ENCODE data around the gene TMEM184C. TPM values are rescaled to one million over a fixed set of nuclear protein-coding genes. Genes with fewer than 3 reads are reported as not detected.
A peak's percentile ranks its signal among the peaks of the same experiment; 100 is the strongest.

TMEM184C gene
- total and polyA plus RNA-seq, 2 experiments from 2014 or later: 15.1 to 42.2 TPM

DNA sequence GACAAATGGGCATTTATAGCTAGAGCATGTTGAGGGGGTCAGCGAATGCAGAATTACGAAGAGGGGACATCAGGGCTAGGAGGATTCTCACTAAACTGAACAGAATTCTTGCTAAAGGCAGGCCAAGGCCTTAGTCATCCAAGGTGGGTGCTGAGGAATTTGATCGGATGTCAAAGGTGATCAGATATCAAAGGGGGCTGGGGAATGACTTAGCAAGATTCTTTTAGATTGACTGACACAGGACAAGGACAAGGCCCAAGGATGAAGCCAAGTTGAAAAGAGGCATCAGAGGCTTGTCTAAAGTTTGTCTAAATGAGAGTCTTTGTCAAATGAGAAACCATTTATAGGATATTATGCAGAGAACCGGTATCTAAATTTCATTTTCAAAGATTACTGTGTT is 9.7 kb downstream of the TMEM184C start (continued):
- TF ChIP-seq, protein P1, sequence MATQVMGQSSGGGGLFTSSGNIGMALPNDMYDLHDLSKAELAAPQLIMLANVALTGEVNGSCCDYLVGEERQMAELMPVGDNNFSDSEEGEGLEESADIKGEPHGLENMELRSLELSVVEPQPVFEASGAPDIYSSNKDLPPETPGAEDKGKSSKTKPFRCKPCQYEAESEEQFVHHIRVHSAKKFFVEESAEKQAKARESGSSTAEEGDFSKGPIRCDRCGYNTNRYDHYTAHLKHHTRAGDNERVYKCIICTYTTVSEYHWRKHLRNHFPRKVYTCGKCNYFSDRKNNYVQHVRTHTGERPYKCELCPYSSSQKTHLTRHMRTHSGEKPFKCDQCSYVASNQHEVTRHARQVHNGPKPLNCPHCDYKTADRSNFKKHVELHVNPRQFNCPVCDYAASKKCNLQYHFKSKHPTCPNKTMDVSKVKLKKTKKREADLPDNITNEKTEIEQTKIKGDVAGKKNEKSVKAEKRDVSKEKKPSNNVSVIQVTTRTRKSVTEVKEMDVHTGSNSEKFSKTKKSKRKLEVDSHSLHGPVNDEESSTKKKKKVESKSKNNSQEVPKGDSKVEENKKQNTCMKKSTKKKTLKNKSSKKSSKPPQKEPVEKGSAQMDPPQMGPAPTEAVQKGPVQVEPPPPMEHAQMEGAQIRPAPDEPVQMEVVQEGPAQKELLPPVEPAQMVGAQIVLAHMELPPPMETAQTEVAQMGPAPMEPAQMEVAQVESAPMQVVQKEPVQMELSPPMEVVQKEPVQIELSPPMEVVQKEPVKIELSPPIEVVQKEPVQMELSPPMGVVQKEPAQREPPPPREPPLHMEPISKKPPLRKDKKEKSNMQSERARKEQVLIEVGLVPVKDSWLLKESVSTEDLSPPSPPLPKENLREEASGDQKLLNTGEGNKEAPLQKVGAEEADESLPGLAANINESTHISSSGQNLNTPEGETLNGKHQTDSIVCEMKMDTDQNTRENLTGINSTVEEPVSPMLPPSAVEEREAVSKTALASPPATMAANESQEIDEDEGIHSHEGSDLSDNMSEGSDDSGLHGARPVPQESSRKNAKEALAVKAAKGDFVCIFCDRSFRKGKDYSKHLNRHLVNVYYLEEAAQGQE (IDR thresholded peaks at IDR 0.05; ENCODE audit: unreplicated experiment): no peak
- TF ChIP-seq CREB1 (CRISPR knock-in tag; IDR thresholded peaks at IDR 0.05; ENCODE audit: low read depth) (no peak), NANOG (IDR thresholded peaks at IDR 0.05; ENCODE audit: borderline replicate concordance) (no peak)

DNA sequence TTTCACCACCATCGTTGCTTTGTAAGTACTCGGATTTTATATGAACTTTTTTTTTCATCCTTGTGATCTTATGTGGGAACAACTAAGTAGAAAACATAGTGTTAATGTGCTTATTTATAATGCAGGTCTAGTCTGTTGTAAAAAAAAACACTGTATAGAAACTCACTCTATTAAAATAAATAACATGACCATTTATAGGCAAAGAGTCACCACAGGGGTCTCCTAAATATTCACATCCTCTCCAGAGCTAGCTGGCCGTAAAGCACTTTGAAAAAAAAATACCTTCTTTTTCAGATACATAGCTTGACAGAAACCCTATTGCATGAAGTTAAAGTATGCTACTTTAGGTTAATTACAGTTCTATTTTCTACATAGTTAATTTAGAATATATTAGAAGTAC is 11.2 kb downstream of the TMEM184C start:
- Mint-ChIP-seq H3K9me3 (no peaks in the 10 kb centered on the region), H3K27ac (peak overlapping the region; percentile 85), H3K27me3 (ENCODE audit: insufficient read depth, low read depth, poor library complexity) (no peaks in the 10 kb centered on the region), H3K4me3 (peak overlapping the region; percentile 29; the same call in 2 of the 3 replicates), H3K36me3 (ENCODE audit: low read depth) (peaks cover 64% of the 10 kb centered on the region), H3K4me1 (peaks cover 39% of the 10 kb centered on the region)
- no peaks in the 10 kb centered on the region for H3F3A ChIP-seq (replicated peaks; ENCODE audit: low read depth)
- TF ChIP-seq CREB1 (CRISPR knock-in tag; IDR thresholded peaks at IDR 0.05; ENCODE audit: low read depth): no peak
- TF ChIP-seq, protein P2, sequence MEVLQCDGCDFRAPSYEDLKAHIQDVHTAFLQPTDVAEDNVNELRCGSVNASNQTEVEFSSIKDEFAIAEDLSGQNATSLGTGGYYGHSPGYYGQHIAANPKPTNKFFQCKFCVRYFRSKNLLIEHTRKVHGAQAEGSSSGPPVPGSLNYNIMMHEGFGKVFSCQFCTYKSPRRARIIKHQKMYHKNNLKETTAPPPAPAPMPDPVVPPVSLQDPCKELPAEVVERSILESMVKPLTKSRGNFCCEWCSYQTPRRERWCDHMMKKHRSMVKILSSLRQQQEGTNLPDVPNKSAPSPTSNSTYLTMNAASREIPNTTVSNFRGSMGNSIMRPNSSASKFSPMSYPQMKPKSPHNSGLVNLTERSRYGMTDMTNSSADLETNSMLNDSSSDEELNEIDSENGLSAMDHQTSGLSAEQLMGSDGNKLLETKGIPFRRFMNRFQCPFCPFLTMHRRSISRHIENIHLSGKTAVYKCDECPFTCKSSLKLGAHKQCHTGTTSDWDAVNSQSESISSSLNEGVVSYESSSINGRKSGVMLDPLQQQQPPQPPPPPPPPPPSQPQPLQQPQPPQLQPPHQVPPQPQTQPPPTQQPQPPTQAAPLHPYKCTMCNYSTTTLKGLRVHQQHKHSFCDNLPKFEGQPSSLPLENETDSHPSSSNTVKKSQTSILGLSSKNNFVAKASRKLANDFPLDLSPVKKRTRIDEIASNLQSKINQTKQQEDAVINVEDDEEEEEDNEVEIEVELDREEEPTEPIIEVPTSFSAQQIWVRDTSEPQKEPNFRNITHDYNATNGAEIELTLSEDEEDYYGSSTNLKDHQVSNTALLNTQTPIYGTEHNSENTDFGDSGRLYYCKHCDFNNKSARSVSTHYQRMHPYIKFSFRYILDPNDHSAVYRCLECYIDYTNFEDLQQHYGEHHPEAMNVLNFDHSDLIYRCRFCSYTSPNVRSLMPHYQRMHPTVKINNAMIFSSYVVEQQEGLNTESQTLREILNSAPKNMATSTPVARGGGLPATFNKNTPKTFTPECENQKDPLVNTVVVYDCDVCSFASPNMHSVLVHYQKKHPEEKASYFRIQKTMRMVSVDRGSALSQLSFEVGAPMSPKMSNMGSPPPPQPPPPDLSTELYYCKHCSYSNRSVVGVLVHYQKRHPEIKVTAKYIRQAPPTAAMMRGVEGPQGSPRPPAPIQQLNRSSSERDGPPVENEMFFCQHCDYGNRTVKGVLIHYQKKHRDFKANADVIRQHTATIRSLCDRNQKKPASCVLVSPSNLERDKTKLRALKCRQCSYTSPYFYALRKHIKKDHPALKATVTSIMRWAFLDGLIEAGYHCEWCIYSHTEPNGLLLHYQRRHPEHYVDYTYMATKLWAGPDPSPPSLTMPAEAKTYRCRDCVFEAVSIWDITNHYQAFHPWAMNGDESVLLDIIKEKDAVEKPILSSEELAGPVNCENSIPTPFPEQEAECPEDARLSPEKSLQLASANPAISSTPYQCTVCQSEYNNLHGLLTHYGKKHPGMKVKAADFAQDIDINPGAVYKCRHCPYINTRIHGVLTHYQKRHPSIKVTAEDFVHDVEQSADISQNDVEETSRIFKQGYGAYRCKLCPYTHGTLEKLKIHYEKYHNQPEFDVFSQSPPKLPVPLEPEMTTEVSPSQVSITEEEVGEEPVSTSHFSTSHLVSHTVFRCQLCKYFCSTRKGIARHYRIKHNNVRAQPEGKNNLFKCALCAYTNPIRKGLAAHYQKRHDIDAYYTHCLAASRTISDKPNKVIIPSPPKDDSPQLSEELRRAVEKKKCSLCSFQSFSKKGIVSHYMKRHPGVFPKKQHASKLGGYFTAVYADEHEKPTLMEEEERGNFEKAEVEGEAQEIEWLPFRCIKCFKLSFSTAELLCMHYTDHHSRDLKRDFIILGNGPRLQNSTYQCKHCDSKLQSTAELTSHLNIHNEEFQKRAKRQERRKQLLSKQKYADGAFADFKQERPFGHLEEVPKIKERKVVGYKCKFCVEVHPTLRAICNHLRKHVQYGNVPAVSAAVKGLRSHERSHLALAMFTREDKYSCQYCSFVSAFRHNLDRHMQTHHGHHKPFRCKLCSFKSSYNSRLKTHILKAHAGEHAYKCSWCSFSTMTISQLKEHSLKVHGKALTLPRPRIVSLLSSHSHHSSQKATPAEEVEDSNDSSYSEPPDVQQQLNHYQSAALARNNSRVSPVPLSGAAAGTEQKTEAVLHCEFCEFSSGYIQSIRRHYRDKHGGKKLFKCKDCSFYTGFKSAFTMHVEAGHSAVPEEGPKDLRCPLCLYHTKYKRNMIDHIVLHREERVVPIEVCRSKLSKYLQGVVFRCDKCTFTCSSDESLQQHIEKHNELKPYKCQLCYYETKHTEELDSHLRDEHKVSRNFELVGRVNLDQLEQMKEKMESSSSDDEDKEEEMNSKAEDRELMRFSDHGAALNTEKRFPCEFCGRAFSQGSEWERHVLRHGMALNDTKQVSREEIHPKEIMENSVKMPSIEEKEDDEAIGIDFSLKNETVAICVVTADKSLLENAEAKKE (CRISPR knock-in tag; IDR thresholded peaks at IDR 0.05): no peak
- TF ChIP-seq, protein P3, sequence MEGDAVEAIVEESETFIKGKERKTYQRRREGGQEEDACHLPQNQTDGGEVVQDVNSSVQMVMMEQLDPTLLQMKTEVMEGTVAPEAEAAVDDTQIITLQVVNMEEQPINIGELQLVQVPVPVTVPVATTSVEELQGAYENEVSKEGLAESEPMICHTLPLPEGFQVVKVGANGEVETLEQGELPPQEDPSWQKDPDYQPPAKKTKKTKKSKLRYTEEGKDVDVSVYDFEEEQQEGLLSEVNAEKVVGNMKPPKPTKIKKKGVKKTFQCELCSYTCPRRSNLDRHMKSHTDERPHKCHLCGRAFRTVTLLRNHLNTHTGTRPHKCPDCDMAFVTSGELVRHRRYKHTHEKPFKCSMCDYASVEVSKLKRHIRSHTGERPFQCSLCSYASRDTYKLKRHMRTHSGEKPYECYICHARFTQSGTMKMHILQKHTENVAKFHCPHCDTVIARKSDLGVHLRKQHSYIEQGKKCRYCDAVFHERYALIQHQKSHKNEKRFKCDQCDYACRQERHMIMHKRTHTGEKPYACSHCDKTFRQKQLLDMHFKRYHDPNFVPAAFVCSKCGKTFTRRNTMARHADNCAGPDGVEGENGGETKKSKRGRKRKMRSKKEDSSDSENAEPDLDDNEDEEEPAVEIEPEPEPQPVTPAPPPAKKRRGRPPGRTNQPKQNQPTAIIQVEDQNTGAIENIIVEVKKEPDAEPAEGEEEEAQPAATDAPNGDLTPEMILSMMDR (conservative IDR thresholded peaks at IDR 0.05; ENCODE audit: low read depth in 2 of 2): no peak
- 0 out of 2 replicates have a peak, but pooled peaks have one; percentile 24 for TF ChIP-seq NANOG (IDR thresholded peaks at IDR 0.05; ENCODE audit: borderline replicate concordance)
- no peak for TF ChIP-seq EZH2phosphoT487 (IDR thresholded peaks at IDR 0.05; ENCODE audit: unreplicated experiment)
- no peak for TF ChIP-seq ZNF331 (CRISPR knock-in tag; IDR thresholded peaks at IDR 0.05; ENCODE audit: low read depth)
- TF ChIP-seq STAT1 (IDR thresholded peaks at IDR 0.05; ENCODE audit: unreplicated experiment): no peak
- no peak for TF ChIP-seq JUNB (IDR thresholded peaks at IDR 0.05; ENCODE audit: unreplicated experiment)
- H3K79me2 ChIP-seq (replicated peaks; ENCODE audit: insufficient read depth): peaks cover 5% of the 10 kb centered on the region
- H3K36me3 ChIP-seq (ENCODE audit: insufficient read depth): peaks cover 11% of the 10 kb centered on the region; the same call in 1 of the 2 replicates
- peaks cover 27% of the 10 kb centered on the region for H3K4me1 ChIP-seq (ENCODE audit: insufficient read depth)
- H3K9me2 ChIP-seq (ENCODE audit: insufficient read depth): no peaks in the 10 kb centered on the region
- H3K27me3 ChIP-seq (ENCODE audit: insufficient read depth): no peaks in the 10 kb centered on the region
- peak; percentile 60 for DNase-seq (ENCODE audit: low spot score)
- no peaks in the 10 kb centered on the region for H4K20me1 ChIP-seq (replicated peaks; ENCODE audit: insufficient read depth)
- H3K27ac ChIP-seq (ENCODE audit: low read depth): peak overlapping the region; percentile 39
- H2AFZ ChIP-seq: no peak overlapping the region
- no peak overlapping the region for H3K4me3 ChIP-seq
- peak overlapping the region; percentile 2; the same call in 1 of the 2 replicates for H3K4me2 ChIP-seq
- ATAC-seq: peak; percentile 56
